Measurements from ENCODE around the gene OSBPL8.
A peak's percentile ranks its signal among the peaks of the same experiment; 100 is the strongest.
"Not testable (repeated sequence)": the region's sequence is repeated elsewhere in the genome, so short reads cannot be mapped to it uniquely, and the experiment has no call there.

Gene OSBPL8

DNA sequence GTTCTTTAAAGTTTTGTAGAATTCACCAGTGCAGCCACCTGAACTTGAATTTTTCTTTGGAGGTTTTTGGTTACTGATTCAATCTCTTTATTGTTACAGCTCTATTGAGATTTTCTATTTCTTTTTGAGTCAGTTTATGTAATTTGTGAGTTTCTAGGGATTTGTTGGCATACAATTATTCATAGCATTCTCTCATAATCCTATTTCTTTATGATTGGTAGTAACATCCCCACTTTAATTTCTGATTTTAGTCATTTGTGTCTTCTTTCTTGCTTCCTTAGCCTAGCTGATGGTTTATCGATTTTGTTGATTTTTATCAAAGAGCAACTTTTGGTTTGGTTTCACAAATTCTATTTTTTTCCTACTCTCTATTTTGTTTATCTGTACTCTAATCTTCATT lies 193.4 kb downstream of the OSBPL8 start:
- no peak overlapping the region for H3K9ac ChIP-seq (ENCODE audit: low read length in 5 of 5)
- peaks cover 22 to 50% (median 47%) of the 10 kb centered on the region in 5 donors for H3K36me3 ChIP-seq (ENCODE audit: control insufficient read depth in 5 of 5, insufficient read depth in 5 of 5, low read length in 5 of 5)
- no peaks in the 10 kb centered on the region for H3K4me1 ChIP-seq (ENCODE audit: control insufficient read depth in 5 of 5, insufficient read depth in 5 of 5, low read length in 5 of 5)
- no peaks in the 10 kb centered on the region for H3K27me3 ChIP-seq (ENCODE audit: control insufficient read depth in 5 of 5, insufficient read depth in 4 of 5, low read length in 5 of 5)
- no peak overlapping the region for H3K4me3 ChIP-seq (ENCODE audit: low read depth in 1 of 5, low read length in 5 of 5)
- H3K9me3 ChIP-seq (ENCODE audit: control insufficient read depth in 5 of 5, low read length in 5 of 5): peaks cover 0 to 5% (median 0%) of the 10 kb centered on the region in 5 donors
- H3K27ac ChIP-seq (ENCODE audit: low read depth, low read length): no peak overlapping the region

DNA sequence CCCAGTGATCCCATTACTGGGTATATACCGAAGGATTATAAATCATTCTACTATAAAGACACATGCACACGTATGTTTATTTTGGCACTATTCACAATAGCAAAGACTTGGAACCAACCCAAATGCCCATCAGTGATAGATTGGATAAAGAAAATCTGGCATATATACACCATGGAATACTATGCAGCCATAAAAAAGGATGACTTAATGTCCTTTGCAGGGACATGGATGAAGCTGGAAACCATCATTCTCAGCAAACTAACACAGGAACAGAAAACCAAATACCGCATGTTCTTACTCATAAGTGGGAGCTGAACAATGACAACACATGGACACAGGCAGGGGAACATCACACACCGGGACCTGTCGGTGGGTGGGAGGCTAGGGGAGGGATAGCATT lies 195.4 kb downstream of the OSBPL8 start:
- H3K4me3 ChIP-seq (ENCODE audit: low read depth in 1 of 5, low read length in 5 of 5); H3K27ac ChIP-seq (ENCODE audit: low read depth, low read length); H3K27me3 ChIP-seq (ENCODE audit: control insufficient read depth in 5 of 5, insufficient read depth in 4 of 5, low read length in 5 of 5); H3K4me1 ChIP-seq (ENCODE audit: control insufficient read depth in 5 of 5, insufficient read depth in 5 of 5, low read length in 5 of 5); H3K9ac ChIP-seq (ENCODE audit: low read length in 5 of 5); H3K9me3 ChIP-seq (ENCODE audit: control insufficient read depth in 5 of 5, low read length in 5 of 5): not testable (repeated sequence)
- peaks cover 18 to 41% (median 28%) of the 10 kb centered on the region in 5 donors for H3K36me3 ChIP-seq (ENCODE audit: control insufficient read depth in 5 of 5, insufficient read depth in 5 of 5, low read length in 5 of 5)

DNA sequence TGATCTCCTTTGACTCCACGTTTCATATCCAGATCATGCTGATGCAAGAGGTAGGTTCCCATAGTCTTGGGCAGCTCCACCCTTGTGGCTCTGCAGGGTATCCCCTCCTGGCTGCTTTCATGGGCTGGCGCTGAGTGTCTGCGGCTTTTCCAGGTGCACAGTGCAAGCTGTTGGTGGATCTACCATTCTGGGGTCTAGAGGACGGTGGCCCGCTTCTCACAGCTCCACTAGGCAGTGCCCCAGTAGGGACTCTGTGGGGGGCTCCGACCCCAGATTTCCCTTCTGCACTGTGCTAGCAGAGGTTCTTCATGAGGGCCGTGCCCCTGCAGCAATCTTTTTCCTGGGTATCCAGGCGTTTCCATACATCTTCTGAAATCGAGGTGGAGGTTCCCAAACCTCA lies 199.3 kb downstream of the OSBPL8 start:
- Histone ChIP-seq H3K9me3 (ENCODE audit: control insufficient read depth in 5 of 5, low read length in 5 of 5) (no peaks in the 10 kb centered on the region), H3K27ac (ENCODE audit: low read depth, low read length) (no peak overlapping the region), H3K27me3 (ENCODE audit: control insufficient read depth in 5 of 5, insufficient read depth in 4 of 5, low read length in 5 of 5) (no peaks in the 10 kb centered on the region), H3K4me3 (ENCODE audit: low read depth in 1 of 5, low read length in 5 of 5) (no peak overlapping the region), H3K36me3 (ENCODE audit: control insufficient read depth in 5 of 5, insufficient read depth in 5 of 5, low read length in 5 of 5) (peaks cover 14 to 32% (median 21%) of the 10 kb centered on the region in 5 donors), H3K9ac (ENCODE audit: low read length in 5 of 5) (no peak overlapping the region), H3K4me1 (ENCODE audit: control insufficient read depth in 5 of 5, insufficient read depth in 5 of 5, low read length in 5 of 5) (no peaks in the 10 kb centered on the region)

DNA sequence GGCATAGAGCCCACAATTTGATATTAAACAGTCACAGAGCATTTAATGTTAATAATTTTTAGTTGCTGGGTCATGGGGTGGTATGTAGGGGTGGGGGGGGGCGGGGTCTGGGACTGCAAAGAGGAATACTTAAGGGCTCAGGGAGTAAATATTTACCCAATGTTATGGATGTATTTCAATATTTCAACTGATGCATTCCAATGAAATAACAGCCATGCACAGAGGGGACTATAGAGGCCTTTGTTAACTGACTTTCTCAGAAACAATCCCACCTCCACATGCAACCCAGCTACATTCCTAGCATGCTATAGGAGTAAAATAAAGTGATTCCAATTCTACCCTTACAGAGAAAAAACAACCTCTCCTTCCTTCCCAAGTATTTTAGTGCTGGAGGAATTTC lies 203.5 kb downstream of the OSBPL8 start:
- Histone ChIP-seq H3K4me3 (ENCODE audit: low read depth in 1 of 5, low read length in 5 of 5) (no peak overlapping the region), H3K9ac (ENCODE audit: low read length in 5 of 5) (no peak overlapping the region), H3K27me3 (ENCODE audit: control insufficient read depth in 5 of 5, insufficient read depth in 4 of 5, low read length in 5 of 5) (no peaks in the 10 kb centered on the region), H3K9me3 (ENCODE audit: control insufficient read depth in 5 of 5, low read length in 5 of 5) (no peaks in the 10 kb centered on the region), H3K27ac (ENCODE audit: low read depth, low read length) (no peak overlapping the region), H3K36me3 (ENCODE audit: control insufficient read depth in 5 of 5, insufficient read depth in 5 of 5, low read length in 5 of 5) (peaks cover 11 to 27% (median 20%) of the 10 kb centered on the region in 5 donors), H3K4me1 (ENCODE audit: control insufficient read depth in 5 of 5, insufficient read depth in 5 of 5, low read length in 5 of 5) (no peaks in the 10 kb centered on the region)

- H3K4me3 ChIP-seq (ENCODE audit: low read depth in 1 of 5, low read length in 5 of 5): peak within 1 kb of the TSS; percentile 89 to 96 (median 95)
- H3K4me1 ChIP-seq (ENCODE audit: control insufficient read depth in 5 of 5, insufficient read depth in 5 of 5, low read length in 5 of 5): peaks cover 2 to 31% (median 23%) of the 10 kb centered on the region in 5 donors
- no peaks in the 10 kb centered on the region for H3K9me3 ChIP-seq (ENCODE audit: control insufficient read depth in 5 of 5, low read length in 5 of 5)
- H3K36me3 ChIP-seq (ENCODE audit: control insufficient read depth in 5 of 5, insufficient read depth in 5 of 5, low read length in 5 of 5): no peaks in the 10 kb centered on the region
- no peaks in the 10 kb centered on the region for H3K27me3 ChIP-seq (ENCODE audit: control insufficient read depth in 5 of 5, insufficient read depth in 4 of 5, low read length in 5 of 5)
- peak within 1 kb of the TSS; percentile 83 for H3K27ac ChIP-seq (ENCODE audit: low read depth, low read length)
- H3K9ac ChIP-seq (ENCODE audit: low read length in 5 of 5): peak within 1 kb of the TSS; percentile 48 to 92 (median 84)
Observed at GRCh38 chr12:76348079-76348901, 211.3 kb downstream of the OSBPL8 start, which contains the start of gene BBS10. BBS10 (minus strand) TSS chr12:76348415; CDS start chr12:76348358, 57 bp downstream.

DNA sequence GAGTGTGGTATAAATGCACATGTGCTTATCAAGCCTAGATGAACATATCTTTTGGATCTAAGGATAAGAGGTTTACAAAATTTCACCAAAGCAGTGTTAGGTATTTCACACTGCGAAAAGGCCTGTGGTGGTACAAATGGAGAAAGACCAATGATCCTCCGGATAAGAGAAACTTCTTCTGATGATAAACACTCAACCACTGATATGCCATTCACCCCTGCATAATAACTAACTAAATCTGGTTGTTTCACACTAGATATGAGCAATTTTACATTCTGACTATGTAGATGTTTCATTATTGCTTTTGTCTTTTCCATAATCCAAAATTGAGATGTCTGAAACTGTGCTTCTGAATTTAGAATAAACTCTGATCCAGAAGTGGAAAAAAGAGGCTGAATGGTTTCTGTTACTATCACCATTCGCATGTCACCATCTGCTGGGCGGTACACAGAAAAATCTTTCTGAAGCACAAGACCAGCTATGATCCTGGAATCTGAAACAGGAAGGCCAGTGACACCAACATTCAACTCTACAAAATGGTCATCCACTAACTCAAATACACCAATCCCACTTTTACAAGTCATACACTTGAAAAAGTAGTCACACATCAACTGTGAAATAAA lies 212.7 kb downstream of the OSBPL8 start:
- peak overlapping the region in 2 of 5 donors; percentile 84 to 85 for H3K9ac ChIP-seq (ENCODE audit: low read length in 5 of 5)
- H3K27me3 ChIP-seq (ENCODE audit: control insufficient read depth in 5 of 5, insufficient read depth in 4 of 5, low read length in 5 of 5): no peaks in the 10 kb centered on the region
- no peaks in the 10 kb centered on the region for H3K36me3 ChIP-seq (ENCODE audit: control insufficient read depth in 5 of 5, insufficient read depth in 5 of 5, low read length in 5 of 5)
- H3K27ac ChIP-seq (ENCODE audit: low read depth, low read length): peak overlapping the region; percentile 83
- H3K4me3 ChIP-seq (ENCODE audit: low read depth in 1 of 5, low read length in 5 of 5): peak overlapping the region in 4 of 5 donors; percentile 89 to 96 (median 93)
- peaks cover 2 to 31% (median 23%) of the 10 kb centered on the region in 5 donors for H3K4me1 ChIP-seq (ENCODE audit: control insufficient read depth in 5 of 5, insufficient read depth in 5 of 5, low read length in 5 of 5)
- H3K9me3 ChIP-seq (ENCODE audit: control insufficient read depth in 5 of 5, low read length in 5 of 5): no peaks in the 10 kb centered on the region

- H3K4me1 ChIP-seq (ENCODE audit: control insufficient read depth in 5 of 5, insufficient read depth in 5 of 5, low read length in 5 of 5): peaks cover 2 to 31% (median 23%) of the 10 kb centered on the region in 5 donors
- H3K27me3 ChIP-seq (ENCODE audit: control insufficient read depth in 5 of 5, insufficient read depth in 4 of 5, low read length in 5 of 5): no peaks in the 10 kb centered on the region
- no peaks in the 10 kb centered on the region for H3K9me3 ChIP-seq (ENCODE audit: control insufficient read depth in 5 of 5, low read length in 5 of 5)
- H3K9ac ChIP-seq (ENCODE audit: low read length in 5 of 5): no peak overlapping the region
- no peak overlapping the region for H3K4me3 ChIP-seq (ENCODE audit: low read depth in 1 of 5, low read length in 5 of 5)
- H3K36me3 ChIP-seq (ENCODE audit: control insufficient read depth in 5 of 5, insufficient read depth in 5 of 5, low read length in 5 of 5): no peaks in the 10 kb centered on the region
- peak overlapping the region; percentile 83 for H3K27ac ChIP-seq (ENCODE audit: low read depth, low read length)
Observed at GRCh38 chr12:76346236-76346635, 213.3 kb downstream of the OSBPL8 start.

GRCh38 chr12:76345569-76345968 lies 214.0 kb downstream of the OSBPL8 start:
- Histone ChIP-seq H3K27ac (ENCODE audit: low read depth, low read length) (no peak overlapping the region), H3K4me3 (ENCODE audit: low read depth in 1 of 5, low read length in 5 of 5) (no peak overlapping the region), H3K27me3 (ENCODE audit: control insufficient read depth in 5 of 5, insufficient read depth in 4 of 5, low read length in 5 of 5) (no peaks in the 10 kb centered on the region)

GRCh38 chr12:76341436-76342030 lies 218.0 kb downstream of the OSBPL8 start:
- H3K27ac ChIP-seq (ENCODE audit: low read depth, low read length): no peak overlapping the region
- H3K4me3 ChIP-seq (ENCODE audit: low read depth in 1 of 5, low read length in 5 of 5): no peak overlapping the region
- H3K4me1 ChIP-seq (ENCODE audit: control insufficient read depth in 5 of 5, insufficient read depth in 5 of 5, low read length in 5 of 5): peaks cover 0 to 11% (median under 1%) of the 10 kb centered on the region in 5 donors
- no peak overlapping the region for H3K9ac ChIP-seq (ENCODE audit: low read length in 5 of 5)
- no peaks in the 10 kb centered on the region for H3K27me3 ChIP-seq (ENCODE audit: control insufficient read depth in 5 of 5, insufficient read depth in 4 of 5, low read length in 5 of 5)
- H3K36me3 ChIP-seq (ENCODE audit: control insufficient read depth in 5 of 5, insufficient read depth in 5 of 5, low read length in 5 of 5): no peaks in the 10 kb centered on the region
- H3K9me3 ChIP-seq (ENCODE audit: control insufficient read depth in 5 of 5, low read length in 5 of 5): no peaks in the 10 kb centered on the region

More at GRCh38 chr12:76345569-76345968, 214.0 kb downstream of the OSBPL8 start:
- no peaks in the 10 kb centered on the region for H3K36me3 ChIP-seq (ENCODE audit: control insufficient read depth in 5 of 5, insufficient read depth in 5 of 5, low read length in 5 of 5)
- H3K9me3 ChIP-seq (ENCODE audit: control insufficient read depth in 5 of 5, low read length in 5 of 5): no peaks in the 10 kb centered on the region
- peak overlapping the region in 2 of 5 donors; percentile 10 to 49 for H3K9ac ChIP-seq (ENCODE audit: low read length in 5 of 5)
- peaks cover 2 to 31% (median 23%) of the 10 kb centered on the region in 5 donors for H3K4me1 ChIP-seq (ENCODE audit: control insufficient read depth in 5 of 5, insufficient read depth in 5 of 5, low read length in 5 of 5)
